ENCODE data around the gene GGTLC1. TPM values are rescaled to one million over a fixed set of nuclear protein-coding genes. Genes with fewer than 3 reads are reported as not detected.

GGTLC1 gene
- total RNA-seq, 1 experiment from 2014 or later, result not detected

DNA sequence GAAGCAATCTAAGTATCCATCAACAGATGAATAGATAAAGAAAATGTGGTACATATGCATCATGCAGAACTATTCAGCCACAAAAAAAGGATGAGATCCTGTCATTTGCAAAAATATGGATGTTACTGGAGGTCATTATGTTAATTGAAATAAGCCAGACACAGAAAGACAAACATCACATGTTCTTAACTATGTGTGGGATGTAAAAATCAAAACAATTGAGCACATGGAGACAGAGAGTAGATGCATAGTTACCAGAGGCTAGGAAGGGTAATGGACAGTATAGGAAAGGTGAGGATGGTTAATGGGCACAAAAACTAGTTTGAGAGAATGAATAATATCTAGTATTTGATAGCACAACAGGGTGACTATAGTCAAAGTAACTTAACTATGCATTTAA is 26.3 kb downstream of the GGTLC1 start:
- Histone ChIP-seq H2AFZ (ENCODE audit: low read depth, low read length, poor library complexity, severe bottlenecking) (no peak overlapping the region), H3K36me3 (ENCODE audit: control insufficient read depth in 1 of 2, insufficient read depth in 2 of 2, low read length in 2 of 2) (no peaks in the 10 kb centered on the region), H3K4me3 (replicated peaks in 1 of 2; ENCODE audit: low read depth in 1 of 2, low read length in 2 of 2) (no peak overlapping the region), H3K4me1 (ENCODE audit: control insufficient read depth in 1 of 2, insufficient read depth in 2 of 2, low read length in 2 of 2) (no peaks in the 10 kb centered on the region), H3K27me3 (ENCODE audit: insufficient read depth, low read length) (no peaks in the 10 kb centered on the region), H4K20me1 (ENCODE audit: insufficient read depth) (no peaks in the 10 kb centered on the region), H3K9me2 (ENCODE audit: insufficient read depth) (no peaks in the 10 kb centered on the region), H3K9ac (ENCODE audit: low read length) (no peak overlapping the region), H3K4me2 (ENCODE audit: low read length) (no peak overlapping the region), H3K79me2 (ENCODE audit: insufficient read depth, low read length) (no peaks in the 10 kb centered on the region), H3K27ac (ENCODE audit: low read depth, low read length) (no peak overlapping the region), H3K9me3 (ENCODE audit: control insufficient read depth in 1 of 2, insufficient read depth in 1 of 2, low read depth in 1 of 2, low read length in 2 of 2) (peaks cover 5 to 7% of the 10 kb centered on the region in 2 experiments; a peak in 1 of 4 replicates)
- ATAC-seq (no peak), DNase-seq (ENCODE audit: low read depth, low spot score) (no peak)
- no TSS peak for BruUV-seq (replicated peaks)
- ChIA-PET RAD21 (ENCODE audit: low non-redundant PET in 1 of 2, low total read pairs in 2 of 2, uncharacterized antibody in 2 of 2, unreplicated experiment in 2 of 2) (no interaction called here), POLR2A (no interaction called here), CTCF (no interaction called here)
- TF ChIP-seq SP1 (IDR thresholded peaks at IDR 0.05; ENCODE audit: low read depth), result no peak
- TF ChIP-seq, protein P1, sequence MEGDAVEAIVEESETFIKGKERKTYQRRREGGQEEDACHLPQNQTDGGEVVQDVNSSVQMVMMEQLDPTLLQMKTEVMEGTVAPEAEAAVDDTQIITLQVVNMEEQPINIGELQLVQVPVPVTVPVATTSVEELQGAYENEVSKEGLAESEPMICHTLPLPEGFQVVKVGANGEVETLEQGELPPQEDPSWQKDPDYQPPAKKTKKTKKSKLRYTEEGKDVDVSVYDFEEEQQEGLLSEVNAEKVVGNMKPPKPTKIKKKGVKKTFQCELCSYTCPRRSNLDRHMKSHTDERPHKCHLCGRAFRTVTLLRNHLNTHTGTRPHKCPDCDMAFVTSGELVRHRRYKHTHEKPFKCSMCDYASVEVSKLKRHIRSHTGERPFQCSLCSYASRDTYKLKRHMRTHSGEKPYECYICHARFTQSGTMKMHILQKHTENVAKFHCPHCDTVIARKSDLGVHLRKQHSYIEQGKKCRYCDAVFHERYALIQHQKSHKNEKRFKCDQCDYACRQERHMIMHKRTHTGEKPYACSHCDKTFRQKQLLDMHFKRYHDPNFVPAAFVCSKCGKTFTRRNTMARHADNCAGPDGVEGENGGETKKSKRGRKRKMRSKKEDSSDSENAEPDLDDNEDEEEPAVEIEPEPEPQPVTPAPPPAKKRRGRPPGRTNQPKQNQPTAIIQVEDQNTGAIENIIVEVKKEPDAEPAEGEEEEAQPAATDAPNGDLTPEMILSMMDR (IDR thresholded peaks at IDR 0.05 in 2 of 3, conservative IDR thresholded peaks at IDR 0.05 in 1 of 3; ENCODE audit: borderline replicate concordance in 1 of 3, insufficient read depth in 1 of 3, low read depth in 2 of 3, low read length in 2 of 3), result no peak
- no peak for TF ChIP-seq ZNF274 (IDR thresholded peaks at IDR 0.05; ENCODE audit: low read depth, low read length)
- TF ChIP-seq TCF7L2 (IDR thresholded peaks at IDR 0.05; ENCODE audit: borderline replicate concordance, extremely low read depth, insufficient read depth, insufficient read length), result no peak
- no peak for TF ChIP-seq REST (IDR thresholded peaks at IDR 0.05; ENCODE audit: low read depth)
- no peak for TF ChIP-seq SIN3A (IDR thresholded peaks at IDR 0.05; ENCODE audit: low read depth)
- TF ChIP-seq, protein P2, sequence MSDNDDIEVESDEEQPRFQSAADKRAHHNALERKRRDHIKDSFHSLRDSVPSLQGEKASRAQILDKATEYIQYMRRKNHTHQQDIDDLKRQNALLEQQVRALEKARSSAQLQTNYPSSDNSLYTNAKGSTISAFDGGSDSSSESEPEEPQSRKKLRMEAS (IDR thresholded peaks at IDR 0.05), result no peak
- no peak for TF ChIP-seq EGR1 (IDR thresholded peaks at IDR 0.05; ENCODE audit: low read depth)
- no peak for TF ChIP-seq EZH2phosphoT487 (IDR thresholded peaks at IDR 0.05; ENCODE audit: borderline replicate concordance)
- TF ChIP-seq POLR2A (IDR thresholded peaks at IDR 0.05; ENCODE audit: borderline replicate concordance, extremely low read depth, insufficient read depth, insufficient read length), result no peak
- no peak for TF ChIP-seq RAD21 (IDR thresholded peaks at IDR 0.05; ENCODE audit: low read depth)
- TF ChIP-seq YY1 (IDR thresholded peaks at IDR 0.05; ENCODE audit: extremely low read depth, insufficient replicate concordance, low read depth, low read length), result no peak
- no peak for TF ChIP-seq SRF (IDR thresholded peaks at IDR 0.05; ENCODE audit: low read depth)
- no peak for TF ChIP-seq JUND (IDR thresholded peaks at IDR 0.05)
- no peak for TF ChIP-seq CBX3 (IDR thresholded peaks at IDR 0.05; ENCODE audit: low read depth)
- TF ChIP-seq, protein P3, sequence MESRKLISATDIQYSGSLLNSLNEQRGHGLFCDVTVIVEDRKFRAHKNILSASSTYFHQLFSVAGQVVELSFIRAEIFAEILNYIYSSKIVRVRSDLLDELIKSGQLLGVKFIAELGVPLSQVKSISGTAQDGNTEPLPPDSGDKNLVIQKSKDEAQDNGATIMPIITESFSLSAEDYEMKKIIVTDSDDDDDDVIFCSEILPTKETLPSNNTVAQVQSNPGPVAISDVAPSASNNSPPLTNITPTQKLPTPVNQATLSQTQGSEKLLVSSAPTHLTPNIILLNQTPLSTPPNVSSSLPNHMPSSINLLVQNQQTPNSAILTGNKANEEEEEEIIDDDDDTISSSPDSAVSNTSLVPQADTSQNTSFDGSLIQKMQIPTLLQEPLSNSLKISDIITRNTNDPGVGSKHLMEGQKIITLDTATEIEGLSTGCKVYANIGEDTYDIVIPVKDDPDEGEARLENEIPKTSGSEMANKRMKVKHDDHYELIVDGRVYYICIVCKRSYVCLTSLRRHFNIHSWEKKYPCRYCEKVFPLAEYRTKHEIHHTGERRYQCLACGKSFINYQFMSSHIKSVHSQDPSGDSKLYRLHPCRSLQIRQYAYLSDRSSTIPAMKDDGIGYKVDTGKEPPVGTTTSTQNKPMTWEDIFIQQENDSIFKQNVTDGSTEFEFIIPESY (IDR thresholded peaks at IDR 0.05; ENCODE audit: extremely low read depth, insufficient replicate concordance, low read length), result no peak
- TF ChIP-seq EZH2 (IDR thresholded peaks at IDR 0.05), result no peak
- no peak for TF ChIP-seq ATF3 (IDR thresholded peaks at IDR 0.05)
- TF ChIP-seq POLR2AphosphoS5 (IDR thresholded peaks at IDR 0.05; ENCODE audit: low read depth, low read length), result no peak
- TF ChIP-seq FOSL1 (IDR thresholded peaks at IDR 0.05; ENCODE audit: low read depth), result no peak
- intact Hi-C loops (cut with micrococcal nuclease), result no loop called here
